ENCODE results near the gene ALDH1A2.

GRCh38 chr15:57932348-57932747 is 133.2 kb downstream of the ALDH1A2 start:
- TF ChIP-seq HDGF (IDR thresholded peaks at IDR 0.05; ENCODE audit: borderline replicate concordance), result no peak
- no peak for TF ChIP-seq PKNOX1 (IDR thresholded peaks at IDR 0.05)
- TF ChIP-seq SP1 (IDR thresholded peaks at IDR 0.05), result no peak
- no peak for TF ChIP-seq ELF4 (IDR thresholded peaks at IDR 0.05)
- TF ChIP-seq TARDBP (IDR thresholded peaks at IDR 0.05), result no peak
- TF ChIP-seq FOXK2 (IDR thresholded peaks at IDR 0.05), result no peak
- no peak for TF ChIP-seq BHLHE40 (IDR thresholded peaks at IDR 0.05; ENCODE audit: borderline replicate concordance)
- no peak for TF ChIP-seq CTBP1 (IDR thresholded peaks at IDR 0.05; ENCODE audit: borderline replicate concordance)
- no peak for TF ChIP-seq LEF1 (IDR thresholded peaks at IDR 0.05; ENCODE audit: borderline replicate concordance)
- TF ChIP-seq FOXM1 (IDR thresholded peaks at IDR 0.05; ENCODE audit: borderline replicate concordance), result no peak
- TF ChIP-seq SUZ12 (IDR thresholded peaks at IDR 0.05), result no peak
- TF ChIP-seq ARNT (IDR thresholded peaks at IDR 0.05), result no peak
